Measurements from ENCODE around the gene PRTFDC1.

PRTFDC1 gene, protein sequence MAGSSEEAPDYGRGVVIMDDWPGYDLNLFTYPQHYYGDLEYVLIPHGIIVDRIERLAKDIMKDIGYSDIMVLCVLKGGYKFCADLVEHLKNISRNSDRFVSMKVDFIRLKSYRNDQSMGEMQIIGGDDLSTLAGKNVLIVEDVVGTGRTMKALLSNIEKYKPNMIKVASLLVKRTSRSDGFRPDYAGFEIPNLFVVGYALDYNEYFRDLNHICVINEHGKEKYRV

DNA sequence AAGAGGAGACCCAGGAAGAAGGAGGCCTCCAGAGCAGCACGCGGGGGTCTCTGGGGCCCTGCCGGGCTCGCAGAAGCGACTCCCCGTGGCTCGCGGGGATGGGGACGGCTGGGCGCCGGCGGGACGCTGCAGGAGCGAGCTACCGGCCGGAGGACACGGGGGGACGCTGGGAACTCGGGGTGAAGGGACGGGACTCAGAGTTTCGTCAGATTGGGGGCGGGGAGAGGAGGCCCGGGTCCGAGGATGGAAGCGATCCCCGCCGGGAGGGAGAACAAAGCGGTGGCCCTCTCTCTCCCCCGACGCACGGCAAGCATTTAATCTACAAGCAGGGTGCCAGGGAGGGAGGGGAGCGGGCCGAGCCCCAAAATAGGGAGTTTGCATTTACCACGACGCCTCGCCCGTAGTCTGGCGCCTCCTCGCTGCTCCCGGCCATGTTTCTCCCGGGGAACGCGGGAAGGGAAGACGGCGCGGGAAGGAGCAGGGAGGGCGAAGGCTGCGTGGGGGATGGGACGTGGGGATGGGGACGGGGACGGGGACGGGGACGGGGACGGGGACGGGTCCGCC, at the start of gene PRTFDC1:
Gene PRTFDC1, minus strand, starts transcription at position 464 of the 564 bp plus-strand sequence. Its CDS starts 31 bp downstream, at position 433.
- DNase-seq (ENCODE audit: low read depth): peak; percentile 21
- TF ChIP-seq, protein P1, sequence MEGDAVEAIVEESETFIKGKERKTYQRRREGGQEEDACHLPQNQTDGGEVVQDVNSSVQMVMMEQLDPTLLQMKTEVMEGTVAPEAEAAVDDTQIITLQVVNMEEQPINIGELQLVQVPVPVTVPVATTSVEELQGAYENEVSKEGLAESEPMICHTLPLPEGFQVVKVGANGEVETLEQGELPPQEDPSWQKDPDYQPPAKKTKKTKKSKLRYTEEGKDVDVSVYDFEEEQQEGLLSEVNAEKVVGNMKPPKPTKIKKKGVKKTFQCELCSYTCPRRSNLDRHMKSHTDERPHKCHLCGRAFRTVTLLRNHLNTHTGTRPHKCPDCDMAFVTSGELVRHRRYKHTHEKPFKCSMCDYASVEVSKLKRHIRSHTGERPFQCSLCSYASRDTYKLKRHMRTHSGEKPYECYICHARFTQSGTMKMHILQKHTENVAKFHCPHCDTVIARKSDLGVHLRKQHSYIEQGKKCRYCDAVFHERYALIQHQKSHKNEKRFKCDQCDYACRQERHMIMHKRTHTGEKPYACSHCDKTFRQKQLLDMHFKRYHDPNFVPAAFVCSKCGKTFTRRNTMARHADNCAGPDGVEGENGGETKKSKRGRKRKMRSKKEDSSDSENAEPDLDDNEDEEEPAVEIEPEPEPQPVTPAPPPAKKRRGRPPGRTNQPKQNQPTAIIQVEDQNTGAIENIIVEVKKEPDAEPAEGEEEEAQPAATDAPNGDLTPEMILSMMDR (IDR thresholded peaks at IDR 0.05; ENCODE audit: insufficient read depth, low read depth, low read length, missing control alignments): no peak
- peak within 1 kb of the TSS; percentile 60 for H3K4me3 ChIP-seq (ENCODE audit: low read depth, low read length)

DNA sequence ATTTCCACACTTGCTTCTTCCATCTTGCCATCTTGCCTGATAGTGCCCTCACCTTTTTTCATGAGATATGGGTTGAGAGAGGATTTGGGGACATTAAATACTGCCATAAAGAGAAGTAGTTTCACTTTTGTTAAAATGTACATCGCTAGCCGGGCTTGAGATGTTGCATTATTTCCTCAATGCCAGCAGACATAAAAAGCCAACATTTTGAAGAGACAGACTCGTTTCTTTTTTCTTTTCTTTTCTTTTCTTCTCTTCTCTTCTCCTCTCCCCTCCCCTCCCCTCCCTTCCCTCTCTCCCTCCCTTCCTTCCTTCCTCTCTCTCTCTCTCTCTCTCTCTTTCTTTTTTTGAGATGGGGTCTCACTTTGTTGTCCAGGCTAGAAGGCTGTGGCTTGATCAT, 45.6 kb upstream of the PRTFDC1 start:
- H3K4me3 ChIP-seq (ENCODE audit: low read depth, low read length): no peak overlapping the region
- TF ChIP-seq, protein P1 (IDR thresholded peaks at IDR 0.05; ENCODE audit: insufficient read depth, low read depth, low read length, missing control alignments): no peak
- DNase-seq (ENCODE audit: low read depth): no peak

DNA sequence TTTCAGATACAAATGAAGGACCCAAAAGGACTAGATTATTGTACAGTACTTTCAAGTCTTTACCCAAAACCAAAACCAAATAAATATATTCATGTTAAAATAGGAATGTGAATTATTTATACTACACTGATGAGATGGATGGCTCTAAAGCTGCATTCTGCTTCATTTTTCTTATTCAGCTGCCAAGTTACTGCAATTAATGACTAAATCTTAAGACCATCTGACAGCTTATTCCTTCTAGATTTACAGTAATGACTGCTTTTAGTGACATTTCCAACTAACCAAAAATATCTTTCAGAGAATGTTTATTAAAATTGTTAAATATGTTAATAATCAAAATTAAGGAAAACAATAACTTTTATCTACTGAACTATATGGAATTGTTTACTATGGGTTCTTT, 42.7 kb upstream of the PRTFDC1 start:
- TF ChIP-seq, protein P1 (IDR thresholded peaks at IDR 0.05; ENCODE audit: insufficient read depth, low read depth, low read length, missing control alignments): no peak
- DNase-seq (ENCODE audit: low read depth): no peak
- no peak overlapping the region for H3K4me3 ChIP-seq (ENCODE audit: low read depth, low read length)

DNA sequence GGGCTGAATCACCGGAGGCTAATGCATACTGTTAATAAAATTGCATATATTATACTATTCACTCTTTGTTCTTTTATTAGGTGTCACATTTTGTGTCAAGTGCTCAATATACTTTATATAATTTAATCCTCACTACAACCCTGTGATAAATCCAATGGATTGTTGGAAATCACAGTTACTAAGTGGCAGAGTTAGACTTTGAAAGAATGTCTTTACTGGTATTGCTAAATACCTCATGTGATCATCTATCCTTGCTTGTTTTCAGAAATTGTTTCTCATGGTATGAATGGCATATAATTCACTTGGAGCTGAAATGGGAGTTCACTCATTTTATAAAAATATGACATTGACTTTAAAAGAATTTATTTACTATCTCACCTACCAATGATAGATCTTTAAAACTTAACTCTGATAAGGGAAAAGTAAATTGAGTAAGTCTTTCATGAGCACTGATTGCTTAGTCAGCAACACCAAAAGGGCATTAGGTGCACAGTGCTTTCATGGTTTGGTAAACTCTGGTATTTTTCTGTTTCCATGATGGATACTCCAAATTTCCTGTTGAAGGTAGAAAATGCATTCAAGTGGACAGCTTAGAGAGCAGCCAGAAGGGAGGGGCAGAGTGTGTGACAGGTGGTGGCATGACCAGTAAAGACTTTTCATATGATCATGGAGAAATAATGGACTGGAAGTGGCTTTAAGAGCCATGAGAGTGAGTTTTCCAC, 41.0 kb upstream of the PRTFDC1 start:
- DNase-seq (ENCODE audit: low read depth): no peak
- TF ChIP-seq, protein P1 (IDR thresholded peaks at IDR 0.05; ENCODE audit: insufficient read depth, low read depth, low read length, missing control alignments): no peak
- H3K4me3 ChIP-seq (ENCODE audit: low read depth, low read length): no peak overlapping the region

DNA sequence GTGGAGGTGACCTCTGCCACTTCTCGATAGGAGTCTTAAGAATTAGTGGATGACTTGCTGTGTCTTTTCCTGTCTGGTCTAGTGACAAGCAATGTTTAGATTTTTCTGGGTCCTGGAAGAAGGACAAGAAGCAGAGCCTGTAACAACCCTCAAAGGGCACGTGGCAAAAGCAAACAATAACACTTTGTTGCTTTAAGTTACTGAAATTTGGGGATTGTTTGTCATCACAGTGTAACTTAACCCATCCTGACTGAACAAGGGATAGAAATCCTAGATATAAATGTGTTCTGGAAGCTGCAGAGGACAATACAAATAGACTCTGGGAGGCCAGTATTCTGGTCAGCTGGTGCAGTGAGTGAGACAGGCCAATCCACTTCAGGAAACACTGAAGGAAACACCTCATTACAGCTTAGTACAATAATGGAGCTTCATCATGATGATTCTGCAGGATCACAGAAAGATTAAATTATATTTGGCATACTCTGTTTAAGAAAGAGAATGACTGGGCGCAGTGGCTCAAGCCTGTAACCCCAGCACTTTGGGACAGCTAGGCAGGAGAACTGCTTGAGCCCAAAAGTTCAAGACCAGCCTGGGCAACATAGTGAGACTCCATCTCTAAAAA, 40.2 kb upstream of the PRTFDC1 start:
- TF ChIP-seq, protein P1 (IDR thresholded peaks at IDR 0.05; ENCODE audit: insufficient read depth, low read depth, low read length, missing control alignments): no peak
- no peak for DNase-seq (ENCODE audit: low read depth)

DNA sequence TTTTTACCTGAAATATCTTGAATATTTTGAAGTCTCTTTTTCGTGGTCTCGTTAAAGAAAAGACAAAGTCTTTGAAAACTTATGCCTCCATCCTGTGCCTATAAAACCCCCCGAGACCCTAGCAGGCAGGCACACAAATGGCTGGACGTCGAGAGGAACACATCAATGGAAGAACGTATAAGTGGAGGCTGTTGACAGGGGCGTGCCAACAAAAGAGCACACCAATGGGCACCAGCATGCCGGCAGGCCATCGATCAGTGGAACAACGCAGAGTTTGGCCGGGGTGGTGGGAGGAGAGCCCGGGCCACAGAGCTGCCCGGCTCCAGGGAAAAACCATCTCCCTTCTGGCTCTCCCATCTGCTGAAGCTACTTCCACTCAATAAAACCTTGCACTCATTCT, 38.9 kb upstream of the PRTFDC1 start:
- TF ChIP-seq, protein P1 (IDR thresholded peaks at IDR 0.05; ENCODE audit: insufficient read depth, low read depth, low read length, missing control alignments): no peak
- no peak for DNase-seq (ENCODE audit: low read depth)

More for the DNA sequence above, 40.2 kb upstream of the PRTFDC1 start:
- H3K4me3 ChIP-seq (ENCODE audit: low read depth, low read length): no peak overlapping the region

More for the DNA sequence above, 38.9 kb upstream of the PRTFDC1 start:
- no peak overlapping the region for H3K4me3 ChIP-seq (ENCODE audit: low read depth, low read length)

Data from GM12865 (cell line).